Ishikawa (cell line): Measurements from ENCODE around the gene GLUL.

ENCODE experiments used
- CEBPB ChIP-seq: IDR thresholded peaks from 2 replicates; pipeline ENCODE4 v1.6.1; 2012
- CREB1 ChIP-seq: IDR thresholded peaks from 2 replicates; pipeline ENCODE4 v1.6.1; 2012; ENCODE audit warnings: low read depth
- EGR1 ChIP-seq: IDR thresholded peaks from 2 replicates; pipeline ENCODE4 v1.6.1; 2012
- EP300 ChIP-seq: IDR thresholded peaks from 2 replicates; pipeline ENCODE4 v1.6.1; 2012; ENCODE audit warnings: borderline replicate concordance
- FOXM1 ChIP-seq: IDR thresholded peaks from 2 replicates; pipeline ENCODE4 v1.6.1; 2012; ENCODE audit warnings: low read depth, borderline replicate concordance
- MAX ChIP-seq: IDR thresholded peaks from 2 replicates; pipeline ENCODE4 v1.6.1; 2012
- NFIC ChIP-seq: IDR thresholded peaks from 2 replicates; pipeline ENCODE4 v1.6.1; 2012
- RAD21 ChIP-seq: IDR thresholded peaks from 2 replicates; pipeline ENCODE4 v1.6.1; 2012; ENCODE audit warnings: low read depth
- REST ChIP-seq: IDR thresholded peaks from 2 replicates; pipeline ENCODE4 v1.6.1; 2012; ENCODE audit warnings: low read depth, mild to moderate bottlenecking
- TAF1 ChIP-seq: IDR thresholded peaks from 2 replicates; pipeline ENCODE4 v1.6.1; 2012; ENCODE audit warnings: low read depth, mild to moderate bottlenecking
- TCF12 ChIP-seq: IDR thresholded peaks from 2 replicates; pipeline ENCODE4 v1.6.1; 2012; ENCODE audit warnings: low read depth
- TEAD4 ChIP-seq: IDR thresholded peaks from 2 replicates; pipeline ENCODE4 v1.6.1; 2012
- YY1 ChIP-seq: IDR thresholded peaks from 2 replicates; pipeline ENCODE4 v1.6.1; 2012; ENCODE audit warnings: low read depth
- ZBTB7A ChIP-seq: IDR thresholded peaks from 2 replicates; pipeline ENCODE4 v1.6.1; 2012; ENCODE audit warnings: low read depth
- TF ChIP-seq, protein P1 (sequence below): IDR thresholded peaks from 2 replicates; pipeline ENCODE4 v1.6.1; 2012

GLUL gene

DNA sequence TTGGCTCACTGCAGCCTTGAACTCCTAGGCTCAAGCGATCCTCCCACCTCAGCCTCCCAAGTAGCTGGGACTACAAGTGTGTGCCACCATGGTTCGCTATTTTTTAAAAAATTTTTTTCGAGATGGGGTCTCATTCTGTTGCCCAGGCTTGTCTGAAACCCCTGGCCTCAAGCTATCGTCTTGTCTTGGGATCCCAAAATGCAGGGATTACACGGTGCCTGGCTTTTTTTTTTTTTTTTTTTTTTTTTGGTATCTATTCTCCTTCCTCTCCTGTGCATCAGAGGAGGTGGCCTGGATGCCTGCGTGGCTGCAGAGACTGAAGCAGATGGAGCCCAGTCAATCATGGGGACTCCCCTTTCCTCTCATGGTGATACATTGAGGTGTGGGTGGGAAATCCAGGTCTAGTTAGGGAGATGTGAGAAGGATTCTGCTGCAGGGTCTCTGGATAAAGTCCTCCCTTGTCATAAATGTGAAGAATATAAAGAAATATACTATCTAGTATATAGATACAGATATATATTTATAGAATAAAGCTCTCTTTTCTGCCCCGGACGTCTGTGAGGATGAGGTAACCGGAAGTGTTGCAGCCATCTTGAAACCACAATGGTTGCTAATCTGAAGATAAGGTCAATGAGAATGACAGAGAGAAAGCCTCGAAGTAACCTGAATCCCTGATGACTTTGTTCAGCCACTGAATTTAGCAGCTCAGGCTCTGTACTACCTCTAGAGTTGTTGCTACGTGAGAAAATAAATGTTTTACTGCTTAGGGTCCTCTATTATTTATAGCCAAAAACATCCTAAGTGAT lies 38.9 kb upstream of the GLUL start:
- TF ChIP-seq ZBTB7A (no peak), RAD21 (no peak), TAF1 (no peak), CEBPB (no peak), FOXM1 (no peak), MAX (no peak), CREB1 (no peak), YY1 (no peak), TCF12 (no peak), TEAD4 (no peak), NFIC (no peak), EP300 (no peak)
- TF ChIP-seq, protein P1, sequence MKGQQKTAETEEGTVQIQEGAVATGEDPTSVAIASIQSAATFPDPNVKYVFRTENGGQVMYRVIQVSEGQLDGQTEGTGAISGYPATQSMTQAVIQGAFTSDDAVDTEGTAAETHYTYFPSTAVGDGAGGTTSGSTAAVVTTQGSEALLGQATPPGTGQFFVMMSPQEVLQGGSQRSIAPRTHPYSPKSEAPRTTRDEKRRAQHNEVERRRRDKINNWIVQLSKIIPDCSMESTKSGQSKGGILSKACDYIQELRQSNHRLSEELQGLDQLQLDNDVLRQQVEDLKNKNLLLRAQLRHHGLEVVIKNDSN = no peak

DNA sequence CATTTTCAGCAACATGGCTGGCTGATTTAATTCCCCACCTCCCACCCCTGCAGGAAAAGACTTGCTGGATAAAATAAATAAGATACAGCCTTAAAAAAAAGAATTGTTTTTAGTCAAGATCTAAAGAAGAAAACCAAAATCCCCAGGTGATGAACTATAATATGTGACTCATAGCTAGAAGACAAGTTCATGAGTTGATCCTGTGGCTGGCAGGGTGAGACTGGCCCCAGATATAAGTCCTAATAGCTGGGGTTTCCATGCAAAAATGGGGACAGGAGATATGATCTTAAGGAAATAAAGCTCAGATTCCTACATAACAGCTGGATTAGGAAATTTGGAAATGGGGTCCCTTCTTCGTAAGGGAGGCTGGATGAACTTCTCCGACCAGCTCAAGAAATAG lies 36.5 kb upstream of the GLUL start:
- TF ChIP-seq CREB1 (no peak), YY1 (no peak), RAD21 (no peak), TAF1 (no peak), ZBTB7A (no peak), TCF12 (no peak), TEAD4 (no peak), EGR1 (no peak)
- TF ChIP-seq, protein P1 = no peak

DNA sequence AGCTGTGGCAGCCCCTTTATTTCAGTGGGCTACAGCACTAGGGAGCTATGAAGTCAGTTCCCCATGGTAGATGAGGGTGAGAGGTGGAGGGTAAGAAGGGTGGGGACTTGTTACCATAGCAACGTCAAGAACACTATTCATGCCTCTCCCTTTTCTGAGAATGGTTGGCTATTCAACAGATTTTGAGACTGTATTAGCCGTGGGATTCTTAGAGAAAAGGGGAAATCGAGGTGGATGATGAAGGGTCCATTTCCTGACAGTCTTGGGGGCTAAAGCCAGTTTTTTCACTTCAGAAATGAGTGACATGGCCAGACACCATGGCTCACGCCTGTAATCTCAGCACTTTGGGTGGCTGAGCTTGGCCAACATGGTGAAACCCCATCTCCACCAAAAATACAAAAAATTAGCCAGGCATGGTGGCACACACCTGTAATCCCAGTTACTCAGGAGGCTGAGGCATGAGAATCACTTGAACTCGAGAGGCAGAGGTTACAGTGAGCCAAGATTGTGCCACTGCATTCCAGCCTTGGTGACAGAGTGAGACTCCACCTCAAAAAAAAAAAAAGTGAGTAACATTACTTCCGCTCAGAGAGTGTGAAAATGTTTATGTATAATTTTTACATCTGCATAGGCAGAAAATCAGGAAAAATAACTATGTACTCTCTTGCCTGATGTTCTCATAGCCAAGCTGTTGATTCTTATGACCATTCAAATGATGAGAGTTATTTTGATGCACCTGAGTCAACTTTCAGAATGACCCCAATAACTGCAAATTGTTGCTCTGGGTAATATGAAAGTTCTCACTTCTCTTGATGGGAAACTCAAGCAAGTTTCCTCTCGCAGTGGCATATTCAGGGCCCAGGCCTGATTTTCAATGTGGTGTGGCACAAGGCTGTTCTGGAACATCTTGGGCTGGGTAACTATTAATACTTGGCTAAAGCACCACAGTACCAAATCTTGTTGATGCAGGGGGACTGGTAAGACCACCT lies 35.1 kb upstream of the GLUL start:
- TF ChIP-seq CEBPB (no peak), TAF1 (no peak), TCF12 (no peak)

- no peak for TF ChIP-seq CEBPB
Measured at GRCh38 chr1:182415789-182416188, 24.2 kb upstream of the GLUL start.

GRCh38 chr1:182413969-182414368 lies 22.4 kb upstream of the GLUL start:
- TF ChIP-seq NFIC (no peak), EP300 (no peak)

DNA sequence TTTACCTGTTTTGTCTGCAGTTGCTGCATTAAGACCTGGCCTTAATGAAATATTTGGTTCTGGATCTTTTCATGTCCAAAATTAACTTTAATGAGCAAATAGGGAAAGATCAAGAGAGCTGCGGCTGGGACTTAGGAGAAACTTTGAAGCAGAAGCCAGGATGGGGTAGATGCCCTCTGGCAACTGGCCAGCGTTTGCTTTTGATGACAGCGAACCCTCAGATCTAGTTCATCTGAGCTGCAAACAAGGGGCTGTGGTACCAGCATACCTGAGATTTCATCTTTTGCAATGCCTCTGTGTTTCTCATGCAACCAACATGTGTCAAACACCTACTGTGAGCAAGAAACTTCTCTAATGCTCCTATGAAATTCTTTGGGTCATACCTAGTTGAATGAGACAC lies 21.9 kb upstream of the GLUL start:
- TF ChIP-seq RAD21 = no peak
- TF ChIP-seq EP300 = no peak
- TF ChIP-seq CREB1 = no peak
- TF ChIP-seq MAX = no peak
- TF ChIP-seq YY1 = no peak
- no peak for TF ChIP-seq TCF12
- no peak for TF ChIP-seq CEBPB
- TF ChIP-seq EGR1 = no peak
- TF ChIP-seq FOXM1 = no peak
- TF ChIP-seq TEAD4 = no peak
- TF ChIP-seq REST = no peak
- TF ChIP-seq NFIC = no peak
- no peak for TF ChIP-seq TAF1
- TF ChIP-seq, protein P1 = no peak

DNA sequence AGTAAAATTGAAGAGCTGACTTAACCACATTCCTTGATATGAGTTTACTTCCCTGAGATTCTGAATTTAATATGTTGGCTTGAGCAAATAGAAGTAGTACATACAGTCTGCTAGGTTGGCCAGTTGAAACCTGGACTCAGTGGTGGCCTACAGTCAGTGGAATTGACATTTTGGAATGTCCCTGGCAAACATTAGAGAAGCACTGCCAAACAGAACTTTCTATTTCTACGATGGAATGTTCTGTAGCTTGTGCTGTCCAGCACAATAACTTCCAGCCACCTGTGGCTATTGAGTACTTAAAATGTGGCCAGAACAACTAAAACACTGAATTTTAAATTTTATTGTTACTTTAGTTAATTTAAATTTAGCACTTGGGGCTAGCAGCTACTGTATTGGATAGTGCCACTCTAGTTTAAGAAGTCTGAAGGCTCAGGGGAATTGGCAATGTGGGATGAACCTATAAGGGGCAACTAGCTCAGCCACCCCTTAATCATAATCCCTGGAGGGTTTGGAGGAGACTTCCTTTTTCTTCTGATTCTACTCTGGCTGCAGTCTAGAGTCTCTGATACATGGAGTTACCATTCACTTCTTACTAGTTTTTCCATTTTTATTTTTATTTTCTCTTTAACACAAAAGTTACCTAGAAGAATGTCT lies 19.2 kb upstream of the GLUL start:
- no peak for TF ChIP-seq ZBTB7A
- no peak for TF ChIP-seq CREB1
- no peak for TF ChIP-seq TEAD4
- TF ChIP-seq REST = no peak
- TF ChIP-seq RAD21 = no peak
- no peak for TF ChIP-seq CEBPB
- no peak for TF ChIP-seq FOXM1
- no peak for TF ChIP-seq TCF12
- no peak for TF ChIP-seq MAX
- TF ChIP-seq YY1 = no peak
- no peak for TF ChIP-seq TAF1
- no peak for TF ChIP-seq EP300
- TF ChIP-seq, protein P1 = no peak
- no peak for TF ChIP-seq NFIC
- TF ChIP-seq EGR1 = no peak
